Breast epithelium (tissue), 3 donors: Measurements from ENCODE around the gene SAC3D1.

Experiments used
- POLR2A ChIP-seq: fragments of 450-650 bp; IDR thresholded peaks from one replicate; pipeline ENCODE4 v1.6.1; 2016; ENCODE audit warnings: antibody characterized with exemption, mild to moderate bottlenecking, moderate library complexity
- POLR2AphosphoS5 ChIP-seq, 3 donors: sonication (generic); formaldehyde crosslinking; IDR thresholded peaks; one replicate each; pipeline ENCODE4 v1.6.1; 2017; ENCODE audit warnings: antibody characterized with exemption in 3 of 3
- TF ChIP-seq, protein P1 (sequence below), 3 donors: fragments of 450-650 bp; IDR thresholded peaks; one replicate each; pipeline ENCODE4 v1.5.1; 2016 to 2017; ENCODE audit warnings: antibody characterized with exemption in 3 of 3, mild to moderate bottlenecking in 3 of 3, moderate library complexity in 3 of 3

DNA sequence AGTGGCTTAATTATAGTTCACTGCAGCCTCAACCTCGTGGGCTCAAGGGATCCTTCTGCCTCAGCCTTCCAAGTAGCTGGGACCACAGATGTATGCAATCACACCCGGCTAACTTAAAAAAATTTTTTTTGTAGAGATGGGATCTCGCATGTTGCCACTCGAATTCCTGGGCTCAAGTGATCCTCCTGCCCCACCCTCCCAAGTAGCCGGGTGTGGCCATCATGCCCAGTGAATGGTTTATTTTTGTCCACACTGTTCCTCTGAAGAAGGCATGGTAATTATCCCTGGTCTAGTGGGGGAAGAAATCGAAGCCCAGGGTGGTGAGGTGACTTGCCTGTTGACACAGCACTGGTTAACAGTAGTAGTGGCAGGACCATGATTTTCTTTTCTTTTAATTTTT, 1.9 kb downstream of the SAC3D1 start:
- TF ChIP-seq POLR2AphosphoS5 (IDR thresholded peaks at IDR 0.05) = no peak
- TF ChIP-seq, protein P1, sequence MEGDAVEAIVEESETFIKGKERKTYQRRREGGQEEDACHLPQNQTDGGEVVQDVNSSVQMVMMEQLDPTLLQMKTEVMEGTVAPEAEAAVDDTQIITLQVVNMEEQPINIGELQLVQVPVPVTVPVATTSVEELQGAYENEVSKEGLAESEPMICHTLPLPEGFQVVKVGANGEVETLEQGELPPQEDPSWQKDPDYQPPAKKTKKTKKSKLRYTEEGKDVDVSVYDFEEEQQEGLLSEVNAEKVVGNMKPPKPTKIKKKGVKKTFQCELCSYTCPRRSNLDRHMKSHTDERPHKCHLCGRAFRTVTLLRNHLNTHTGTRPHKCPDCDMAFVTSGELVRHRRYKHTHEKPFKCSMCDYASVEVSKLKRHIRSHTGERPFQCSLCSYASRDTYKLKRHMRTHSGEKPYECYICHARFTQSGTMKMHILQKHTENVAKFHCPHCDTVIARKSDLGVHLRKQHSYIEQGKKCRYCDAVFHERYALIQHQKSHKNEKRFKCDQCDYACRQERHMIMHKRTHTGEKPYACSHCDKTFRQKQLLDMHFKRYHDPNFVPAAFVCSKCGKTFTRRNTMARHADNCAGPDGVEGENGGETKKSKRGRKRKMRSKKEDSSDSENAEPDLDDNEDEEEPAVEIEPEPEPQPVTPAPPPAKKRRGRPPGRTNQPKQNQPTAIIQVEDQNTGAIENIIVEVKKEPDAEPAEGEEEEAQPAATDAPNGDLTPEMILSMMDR (IDR thresholded peaks at IDR 0.05) = no peak
- no peak for TF ChIP-seq POLR2A
